Upper lobe of left lung (tissue), 6 donors: ENCODE results near the gene FCAR. TPM values are rescaled to one million over a fixed set of nuclear protein-coding genes. Genes with fewer than 3 reads are reported as not detected.
"Not testable (repeated sequence)": the region's sequence is repeated elsewhere in the genome, so short reads cannot be mapped to it uniquely, and the experiment has no call there.

Source experiments
- ATAC-seq, 2 donors: fragments of 200-7000 bp; cut with Tn5 transposase; one replicate each; pipeline ENCODE4 v1.9.1; 2022; ENCODE audit warnings: mild to moderate bottlenecking in 2 of 2, moderate library complexity in 2 of 2; ENCODE audit not compliant: low FRiP score in 2 of 2
- DNase-seq, 2 donors: peaks; one replicate each; pipeline ENCODE4 v3.0.0-alpha.2; 2019 to 2020
- H3K27ac ChIP-seq, 4 donors: fragments of 200-600 bp; sonication (generic); one replicate each; pipeline ENCODE4 v1.5.1; 2016 to 2019
- H3K27me3 ChIP-seq, 4 donors: fragments of 200-600 bp; sonication (generic); one replicate each; pipeline ENCODE4 v1.5.1; 2017 to 2019
- H3K36me3 ChIP-seq, 4 donors: fragments of 200-600 bp; sonication (generic); one replicate each; pipeline ENCODE4 v1.5.1; 2016 to 2019
- H3K4me1 ChIP-seq, 4 donors: fragments of 200-600 bp; sonication (generic); one replicate each; pipeline ENCODE4 v1.5.1; 2018 to 2019
- H3K4me3 ChIP-seq, 4 donors: fragments of 200-600 bp; sonication (generic); one replicate each; pipeline ENCODE4 v1.5.1; 2017 to 2019; ENCODE audit warnings: mild to moderate bottlenecking in 2 of 4, moderate library complexity in 1 of 4
- H3K9me3 ChIP-seq, 4 donors: fragments of 200-600 bp; sonication (generic); one replicate each; pipeline ENCODE4 v1.5.1; 2018 to 2019
- CTCF ChIP-seq, 6 experiments: fragments of 450-650 bp in 4 of 6; fragments of 200-600 bp in 2 of 6; sonication (generic) in 2 of 6; IDR thresholded peaks; one replicate each; pipeline ENCODE4 v1.5.1; 2016 to 2019; ENCODE audit warnings: antibody characterized with exemption in 6 of 6
- EP300 ChIP-seq, 4 donors: sonication (generic); formaldehyde crosslinking; IDR thresholded peaks; one replicate each; pipeline ENCODE4 v1.5.1; 2017; ENCODE audit warnings: antibody characterized with exemption in 4 of 4, control low read depth in 2 of 4
- POLR2A ChIP-seq, 4 donors: fragments of 450-650 bp; IDR thresholded peaks; one replicate each; pipeline ENCODE4 v1.5.1; 2016 to 2017; ENCODE audit warnings: antibody characterized with exemption in 4 of 4, mild to moderate bottlenecking in 2 of 4
- POLR2AphosphoS5 ChIP-seq, 2 donors: sonication (generic); formaldehyde crosslinking; IDR thresholded peaks; one replicate each; pipeline ENCODE4 v1.5.1; 2017; ENCODE audit warnings: antibody characterized with exemption in 2 of 2
- WGBS, 2 donors: methylation state at CpG; one replicate each; pipeline ENCODE4 v1.1.5; 2017 to 2018; 5-methylcytosine and 5-hydroxymethylcytosine counted together
- total RNA-seq, 6 donors: library from RNA; depleted of rRNA in 4 of 6; stranded (reverse); fragments of >200 nt in 4 of 6; gene quantifications; one replicate each; pipeline versions ENCODE4 v1.1.0 to v1.2.1, GENCODE V29; 2016 to 2021
- donor health status: DM: no; HTN: no; CAD: no; lungs with moderate emphysema.
- donor health status: DM: no; HTN: yes; CAD: no; lungs with severe emphysema.

FCAR gene
- total RNA-seq, 6 donors from 2014 or later = 2.5 to 14.4 (median 6.9) TPM; not detected in 1

GRCh38 chr19:54906819-54907218, 32.8 kb downstream of the FCAR start:
- H3K36me3 ChIP-seq = no peaks in the 10 kb centered on the region
- ATAC-seq = no peak
- H3K27me3 ChIP-seq = no peaks in the 10 kb centered on the region
- H3K27ac ChIP-seq = no peak overlapping the region
- WGBS, 2 donors = 71 to 85% methylated on average over 7 of the region's 7 CpGs
- TF ChIP-seq POLR2AphosphoS5 (IDR thresholded peaks at IDR 0.05) = no peak
- TF ChIP-seq EP300 (IDR thresholded peaks at IDR 0.05) = no peak
- TF ChIP-seq CTCF (IDR thresholded peaks at IDR 0.05) = no peak
- TF ChIP-seq POLR2A (IDR thresholded peaks at IDR 0.05) = no peak
- no peaks in the 10 kb centered on the region for H3K9me3 ChIP-seq
- H3K4me1 ChIP-seq = no peaks in the 10 kb centered on the region
- no peak overlapping the region for H3K4me3 ChIP-seq
- DNase-seq = no peak

- H3K27ac ChIP-seq, H3K36me3 ChIP-seq, ATAC-seq, H3K4me1 ChIP-seq, H3K4me3 ChIP-seq, H3K27me3 ChIP-seq, H3K9me3 ChIP-seq, DNase-seq: not testable (repeated sequence)
- WGBS, 2 donors = 68 to 77% methylated on average over 1 to 3 of the region's 5 CpGs
Measured at GRCh38 chr19:54907899-54908298, 33.9 kb downstream of the FCAR start.

- ATAC-seq (peak in 1 of 2 donors; percentile 34), DNase-seq (no peak)
- Histone ChIP-seq H3K4me3 (no peak overlapping the region), H3K27me3 (no peaks in the 10 kb centered on the region), H3K9me3 (no peaks in the 10 kb centered on the region), H3K36me3 (no peaks in the 10 kb centered on the region), H3K4me1 (no peaks in the 10 kb centered on the region), H3K27ac (no peak overlapping the region)
- WGBS, 2 donors = 47 to 63% methylated on average over 11 of the region's 11 CpGs
- TF ChIP-seq CTCF (IDR thresholded peaks at IDR 0.05) (no peak), POLR2A (IDR thresholded peaks at IDR 0.05) (no peak), POLR2AphosphoS5 (IDR thresholded peaks at IDR 0.05) (no peak), EP300 (IDR thresholded peaks at IDR 0.05) (no peak)
Measured at GRCh38 chr19:54916822-54917221, 42.8 kb downstream of the FCAR start.

- H3K4me3 ChIP-seq = no peak overlapping the region
- no peak for DNase-seq
- WGBS, 2 donors = 90 to 95% methylated on average over 9 of the region's 9 CpGs
- ATAC-seq = no peak
- no peaks in the 10 kb centered on the region for H3K27me3 ChIP-seq
- TF ChIP-seq POLR2A (IDR thresholded peaks at IDR 0.05) = no peak
- no peak for TF ChIP-seq CTCF (IDR thresholded peaks at IDR 0.05)
- TF ChIP-seq POLR2AphosphoS5 (IDR thresholded peaks at IDR 0.05) = no peak
- TF ChIP-seq EP300 (IDR thresholded peaks at IDR 0.05) = no peak
- H3K36me3 ChIP-seq = no peaks in the 10 kb centered on the region
- H3K27ac ChIP-seq = no peak overlapping the region
- H3K4me1 ChIP-seq = no peaks in the 10 kb centered on the region
- H3K9me3 ChIP-seq = no peaks in the 10 kb centered on the region
Measured at GRCh38 chr19:54918499-54918898, 44.5 kb downstream of the FCAR start.

- not testable (repeated sequence) for H3K36me3 ChIP-seq, H3K4me1 ChIP-seq, H3K27ac ChIP-seq, DNase-seq, H3K27me3 ChIP-seq, H3K9me3 ChIP-seq, ATAC-seq, H3K4me3 ChIP-seq
- 57 to 73% methylated on average over 12 to 14 of the region's 24 CpGs for WGBS, 2 donors
- peak in 3 of 6 experiments; percentile 31 to 43 (median 39) for TF ChIP-seq CTCF (IDR thresholded peaks at IDR 0.05)
Measured at GRCh38 chr19:54919646-54920563, 45.9 kb downstream of the FCAR start.
